Hematopoietic multipotent progenitor cell treated with erythropoietin and hydrocortisone succinate and interleukin-3 and kit ligand, for 6 days (in vitro differentiated cells): ENCODE results near the gene DYNC1I1.

Experiments
- DNase-seq: peaks from one replicate; pipeline ENCODE4 v3.0.0-alpha.2; 2015

DYNC1I1 gene

DNA sequence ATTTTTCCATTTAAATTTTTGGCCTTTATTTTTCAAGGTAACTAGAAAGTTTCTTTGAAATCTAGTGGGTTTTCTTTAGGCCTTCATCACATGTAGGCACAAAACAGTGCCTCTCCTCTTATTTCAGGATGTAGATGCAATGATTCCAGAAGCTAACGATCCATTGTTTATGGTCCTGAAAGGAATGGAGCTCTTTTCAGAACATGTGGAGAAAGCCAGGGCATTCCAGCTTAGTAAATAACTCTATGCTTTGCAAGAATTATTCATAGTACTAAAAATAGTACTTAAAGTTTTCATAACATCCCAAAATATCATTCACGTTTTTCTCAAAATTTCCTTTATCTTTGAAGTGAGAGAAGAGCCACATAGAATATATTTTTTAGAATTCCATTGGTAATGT, 91.3 kb downstream of the DYNC1I1 start:
- no peak for DNase-seq

DNA sequence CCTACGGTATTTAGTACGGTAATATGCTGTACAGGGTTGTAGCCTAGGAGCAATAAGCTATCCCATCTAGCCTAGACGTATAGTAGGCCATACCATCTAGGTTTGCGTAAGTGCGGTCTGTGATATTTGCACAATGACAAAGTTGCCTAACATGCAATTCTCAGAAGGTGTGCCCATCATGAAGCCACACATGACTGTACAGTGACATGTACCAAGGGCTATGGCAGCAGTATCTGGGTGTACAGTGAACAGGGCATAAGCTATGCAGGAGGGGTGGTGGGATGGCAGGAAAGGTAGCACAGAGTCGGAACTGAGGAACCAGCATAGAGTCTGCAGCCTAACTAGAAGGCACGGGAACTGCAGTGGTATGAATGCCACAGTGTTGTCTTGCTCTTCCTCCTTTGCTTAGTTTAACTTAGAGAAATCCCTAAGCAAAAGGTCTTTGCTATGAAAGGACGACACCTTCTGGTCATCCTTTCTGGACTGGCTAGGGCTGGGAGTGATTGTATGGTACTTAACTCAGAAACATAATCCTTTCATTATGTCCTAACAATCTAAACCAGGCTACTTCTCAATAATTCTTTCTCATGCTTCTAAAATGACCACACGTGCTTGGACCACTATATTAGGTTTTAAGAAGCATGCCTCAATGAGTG, 93.5 kb downstream of the DYNC1I1 start:
- DNase-seq = peak; percentile 3

DNA sequence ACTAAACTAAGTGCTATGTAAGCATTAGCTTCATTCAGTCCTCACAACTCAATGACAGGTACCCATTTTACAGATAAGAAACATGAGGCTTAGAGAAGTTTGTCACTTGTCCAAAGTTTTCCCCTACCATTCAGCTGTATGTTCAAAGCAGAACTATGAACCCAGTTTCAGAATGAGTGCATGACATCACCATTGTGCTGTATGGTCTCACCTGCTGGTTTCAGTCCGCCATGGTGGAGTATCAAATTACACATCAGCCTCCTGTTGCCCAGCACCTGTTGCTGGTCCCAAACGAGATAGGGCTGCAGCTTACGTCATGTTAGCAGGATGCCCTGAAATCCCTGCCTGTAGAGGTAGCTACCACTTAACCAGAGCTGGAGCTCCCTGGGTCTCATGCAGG, 95.0 kb downstream of the DYNC1I1 start:
- DNase-seq = no peak

DNA sequence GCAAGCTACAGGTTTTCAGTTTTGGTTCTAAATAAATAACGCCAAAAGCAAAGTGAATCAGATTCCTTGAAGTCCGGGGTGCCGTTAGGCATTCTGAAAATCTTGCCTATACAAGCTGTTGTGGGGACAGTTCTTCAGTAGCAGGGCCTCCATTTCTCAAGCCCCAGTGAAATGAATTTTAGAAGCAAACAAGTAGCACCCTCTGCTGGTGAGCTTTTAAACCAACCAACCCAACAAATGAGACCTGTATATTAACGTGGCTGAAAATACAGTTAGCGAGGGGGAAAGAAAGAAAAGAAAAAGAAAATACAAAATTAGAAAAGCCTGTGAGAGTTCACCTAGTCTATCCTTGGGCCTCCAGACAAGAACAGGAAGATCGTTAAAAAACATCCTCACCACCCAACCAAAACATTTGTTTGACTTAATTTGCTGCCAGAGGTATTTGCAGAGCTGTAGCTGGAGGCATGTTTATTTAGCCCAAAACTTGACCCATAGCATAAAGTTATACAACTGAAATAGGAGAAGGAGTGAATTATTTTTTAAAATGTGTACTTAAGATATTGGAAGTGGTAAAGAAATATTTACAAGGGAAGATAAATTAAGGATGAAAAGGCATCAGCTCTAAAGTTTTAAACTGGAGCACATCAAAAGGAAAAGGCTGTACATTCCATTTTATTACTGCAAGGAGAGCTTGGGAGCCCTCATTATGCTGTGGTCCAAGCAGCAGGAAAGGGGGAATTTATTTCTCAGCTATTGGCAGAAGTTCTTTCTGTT, 98.9 kb downstream of the DYNC1I1 start:
- peak; percentile 71 for DNase-seq

DNA sequence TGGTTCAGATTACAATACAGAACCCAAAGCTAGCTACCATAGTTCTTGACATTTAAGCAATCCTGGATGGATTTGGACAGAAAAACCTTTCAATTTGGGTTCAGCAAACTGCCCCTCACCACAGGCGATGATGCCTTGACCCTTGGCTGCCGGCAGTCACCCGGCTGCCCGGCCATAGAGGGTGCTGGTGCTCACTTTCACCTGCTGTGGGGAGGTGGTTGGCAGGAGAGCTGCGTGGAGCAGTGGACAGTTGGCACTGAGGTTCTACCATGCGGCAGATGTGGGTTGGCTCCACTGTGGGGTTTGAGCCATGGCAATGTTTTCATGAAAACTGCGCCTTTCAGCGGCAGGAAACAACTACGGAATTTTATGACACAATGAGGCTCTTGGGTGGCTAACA, 99.5 kb downstream of the DYNC1I1 start:
- DNase-seq = no peak

DNA sequence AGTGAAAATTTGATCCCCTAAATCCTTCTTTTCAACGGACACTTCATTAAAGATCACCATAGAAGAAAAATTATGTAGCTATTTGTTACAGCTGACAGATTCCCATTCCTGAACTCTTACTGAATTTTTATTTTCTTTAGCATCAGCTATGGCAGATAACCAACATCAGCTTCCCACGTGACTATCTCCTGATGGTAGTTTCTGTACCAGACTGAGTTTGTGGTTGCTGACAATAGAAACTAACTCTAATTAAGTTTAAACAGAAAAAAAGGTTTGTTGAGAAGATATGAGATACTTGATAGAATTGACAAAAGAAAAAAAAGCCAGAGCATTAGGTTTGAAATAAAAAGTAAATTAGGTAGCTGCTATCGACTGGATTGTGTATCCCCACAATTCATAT, 101.8 kb downstream of the DYNC1I1 start:
- no peak for DNase-seq

DNA sequence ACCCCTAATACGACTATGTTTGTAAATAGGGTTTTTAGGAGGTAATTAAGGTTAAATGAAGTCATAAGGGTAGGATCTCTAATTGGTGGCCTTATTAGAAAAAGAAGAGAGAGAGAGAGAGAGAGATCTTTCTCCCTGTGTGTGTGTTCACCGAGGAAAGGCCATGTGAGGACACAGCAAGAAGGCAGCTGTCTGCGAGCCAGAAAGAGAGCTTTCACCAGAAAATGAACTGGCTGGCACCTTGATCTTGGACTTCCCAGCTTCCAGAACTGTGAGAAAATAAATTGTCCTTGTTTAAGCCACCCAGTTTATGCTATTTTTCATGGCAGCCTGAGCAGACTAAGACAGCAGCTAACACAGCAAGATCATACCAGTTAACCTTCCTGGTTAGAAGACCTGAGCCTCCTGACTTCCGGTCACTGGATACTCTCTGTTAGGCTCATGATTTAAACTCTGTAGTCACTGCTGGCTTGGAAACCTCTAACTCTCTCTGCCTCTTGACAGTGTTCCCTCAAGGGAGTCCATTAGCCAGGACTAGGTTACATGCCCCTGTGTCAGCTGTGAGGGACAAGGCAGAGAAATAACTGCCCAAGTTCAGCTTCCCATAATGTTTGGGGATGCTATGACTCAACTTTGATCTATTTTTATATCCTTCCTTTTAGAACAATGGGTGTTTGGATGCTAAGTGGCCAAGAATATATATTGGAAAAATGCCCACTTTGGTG, 102.3 kb downstream of the DYNC1I1 start:
- DNase-seq = no peak

DNA sequence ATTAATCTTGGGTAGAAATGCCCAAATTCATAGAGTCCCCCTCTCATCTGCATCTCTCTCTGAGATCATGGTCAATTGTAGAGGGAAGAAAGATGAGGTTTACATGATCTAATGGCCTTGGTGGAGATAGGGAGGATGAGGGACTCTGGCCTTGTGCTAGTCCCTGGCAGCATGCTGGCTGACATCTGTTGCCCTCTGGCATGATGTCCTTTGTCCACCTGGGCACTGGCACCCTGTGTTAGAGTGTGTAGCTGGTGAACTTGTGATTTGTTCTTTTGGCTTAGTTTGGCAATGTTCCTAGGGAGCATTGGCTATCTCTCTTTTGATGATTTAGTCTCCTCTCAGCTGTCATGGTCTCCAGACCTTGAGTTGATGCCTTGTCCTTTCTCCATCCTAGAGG, 103.2 kb downstream of the DYNC1I1 start:
- DNase-seq = no peak

DNA sequence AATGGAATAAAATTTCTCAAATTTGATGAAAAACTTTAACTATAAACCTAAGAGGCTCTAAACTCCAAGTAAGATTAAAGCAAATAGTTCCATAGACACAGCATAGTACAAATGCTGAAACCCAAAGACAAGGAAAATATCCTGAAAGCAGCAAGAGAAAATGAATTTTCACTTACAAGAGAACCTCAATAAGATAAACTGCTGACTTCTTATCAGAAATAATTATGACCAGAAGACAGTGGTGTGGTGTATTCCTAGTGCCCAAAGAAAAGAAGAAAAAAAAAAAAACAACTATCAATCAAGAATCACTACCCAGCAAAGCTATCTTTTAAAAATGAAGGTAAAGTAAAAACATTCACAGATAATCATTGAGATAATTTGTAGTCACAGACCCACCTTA, 106.3 kb downstream of the DYNC1I1 start:
- DNase-seq = no peak

DNA sequence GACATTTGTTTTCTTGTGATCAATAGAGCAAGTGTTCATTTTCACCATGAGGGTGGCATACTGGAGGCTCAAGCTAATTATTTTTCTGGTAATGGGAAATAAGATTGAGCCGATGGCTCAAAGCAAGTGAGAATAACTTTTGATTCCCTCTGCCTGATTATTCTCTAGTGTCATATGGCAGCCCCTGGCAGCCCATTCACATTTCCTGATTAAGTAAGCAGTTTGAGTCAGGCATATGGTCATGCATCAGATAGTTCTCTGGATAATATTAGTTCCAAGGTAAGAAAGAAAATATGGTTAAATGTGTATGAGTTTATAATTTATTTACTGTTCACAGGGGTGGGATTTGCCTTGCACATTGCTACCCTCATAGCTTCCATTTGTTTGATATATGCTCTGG, 109.2 kb downstream of the DYNC1I1 start:
- DNase-seq = no peak

DNA sequence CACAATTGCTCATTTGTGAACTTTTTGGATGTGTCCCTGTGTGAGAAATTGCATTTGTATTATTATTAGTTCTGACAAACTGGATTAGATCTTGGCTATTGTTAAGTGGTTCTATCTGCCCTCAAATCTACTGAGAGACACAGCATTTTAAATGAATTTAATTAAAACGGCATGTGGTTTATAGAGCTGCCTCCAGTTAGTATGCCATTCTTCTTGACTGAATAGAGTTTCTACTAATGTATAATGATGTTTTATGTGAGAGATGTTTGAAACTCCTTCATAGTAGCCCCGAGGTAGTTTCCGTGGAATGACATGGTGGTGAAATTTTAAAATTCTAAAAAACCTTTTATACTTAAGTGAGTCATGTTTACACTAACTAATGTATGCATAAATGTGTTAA, 110.9 kb downstream of the DYNC1I1 start:
- DNase-seq = no peak

DNA sequence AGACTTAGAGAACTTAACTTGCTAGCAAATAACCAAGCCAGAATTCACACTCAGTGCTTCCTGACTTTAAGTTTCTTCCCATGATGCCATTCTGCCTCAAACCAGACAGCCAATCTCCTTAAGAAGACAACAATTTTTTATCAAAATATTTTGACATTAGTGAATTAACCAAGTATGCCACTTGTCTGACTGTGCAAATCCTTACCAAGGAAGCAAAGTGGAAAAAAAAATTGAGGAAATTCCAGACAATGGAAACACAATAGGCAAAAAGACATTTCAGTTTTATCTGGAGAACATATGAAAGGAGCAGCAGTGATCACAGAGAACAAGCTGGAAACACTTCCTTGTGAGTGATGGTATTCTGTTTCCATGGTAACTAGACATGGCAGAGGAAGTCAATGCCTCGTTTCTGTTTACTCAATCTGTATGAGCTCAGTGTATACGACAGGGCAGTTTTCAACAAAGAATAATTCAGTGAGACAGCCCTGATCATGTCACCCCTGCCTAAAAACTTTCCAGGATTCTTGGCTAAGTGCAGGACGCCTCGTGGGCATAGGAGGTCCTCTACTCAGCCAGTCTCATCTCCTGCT, 114.2 kb downstream of the DYNC1I1 start:
- peak; percentile 7 for DNase-seq

DNA sequence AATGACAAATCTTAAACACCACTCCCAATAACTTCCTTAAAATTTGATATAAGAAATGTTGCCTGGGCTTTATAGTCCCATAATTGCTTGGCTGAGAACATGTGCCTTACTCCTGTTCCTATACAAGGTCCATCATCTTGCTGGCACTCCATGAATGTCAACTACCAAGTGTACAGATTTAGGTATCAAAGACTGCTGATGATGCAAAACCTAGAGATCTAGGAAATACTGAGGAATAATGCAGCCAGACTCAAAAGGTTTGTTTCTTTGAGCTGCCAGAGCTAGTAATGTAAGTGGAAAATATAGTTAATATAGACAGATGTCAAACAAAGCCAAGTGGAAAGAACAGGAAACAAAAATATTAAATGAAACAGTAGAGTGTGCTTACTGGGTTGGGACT, 121.1 kb downstream of the DYNC1I1 start:
- no peak for DNase-seq

DNA sequence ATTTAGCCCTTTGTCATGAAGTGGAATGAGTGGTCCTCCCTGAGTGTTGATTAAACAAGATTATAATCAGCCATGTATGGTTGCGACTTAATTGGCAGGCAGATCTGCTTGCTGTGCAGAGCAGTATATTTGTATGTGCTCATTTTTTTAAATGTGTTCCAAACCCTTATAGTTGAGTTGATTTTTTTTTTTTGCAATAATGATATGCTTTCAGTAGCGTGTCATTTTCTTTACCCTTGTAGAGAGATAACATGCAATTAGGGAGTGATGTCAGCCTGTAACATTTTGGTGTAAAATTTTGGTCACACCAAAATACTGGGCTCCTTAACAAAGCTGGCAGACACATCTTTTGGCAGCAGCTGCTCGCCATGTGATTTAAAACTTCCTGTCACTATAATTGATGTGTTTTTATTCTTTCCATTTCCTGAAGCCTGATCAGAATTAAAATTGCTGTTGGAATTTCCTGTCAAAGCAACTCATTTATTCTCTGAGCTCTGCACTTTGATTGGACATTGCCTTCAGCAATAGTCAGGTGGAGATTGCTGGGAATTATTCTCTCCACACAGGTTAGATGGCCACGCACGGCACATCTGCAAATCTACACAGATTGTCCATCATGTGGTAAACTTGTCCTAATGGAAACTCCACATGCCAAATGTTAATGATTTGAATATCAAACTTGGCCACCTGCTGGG, 125.3 kb downstream of the DYNC1I1 start:
- DNase-seq = no peak

DNA sequence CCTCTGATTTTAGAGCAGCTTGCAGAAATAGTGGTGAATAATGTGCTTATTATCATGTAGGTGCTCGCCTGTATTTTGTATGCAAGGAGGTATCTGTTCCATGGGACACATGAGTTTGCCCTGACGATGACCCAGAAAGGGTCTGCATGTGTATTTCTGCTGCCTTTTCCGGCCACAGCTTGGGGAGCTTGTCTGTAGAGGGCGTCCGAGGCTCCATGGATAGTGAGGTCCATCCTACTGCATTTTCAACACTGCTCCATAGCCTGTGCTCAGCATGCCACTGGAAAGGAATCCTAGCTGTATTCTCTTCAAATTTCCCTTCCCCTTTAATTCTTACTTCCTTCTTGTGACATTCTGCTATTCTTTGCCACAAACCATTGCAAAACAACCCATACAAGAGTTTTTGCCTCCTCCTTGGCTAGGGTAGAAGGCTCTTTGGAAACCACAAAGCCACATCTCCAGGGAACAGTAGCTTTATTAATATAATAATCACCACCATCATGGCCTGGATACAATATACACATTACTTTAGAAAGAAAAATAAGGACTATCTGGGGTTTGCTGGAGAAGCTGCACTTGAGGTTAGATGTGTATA, 127.7 kb downstream of the DYNC1I1 start:
- DNase-seq = peak; percentile 54

DNA sequence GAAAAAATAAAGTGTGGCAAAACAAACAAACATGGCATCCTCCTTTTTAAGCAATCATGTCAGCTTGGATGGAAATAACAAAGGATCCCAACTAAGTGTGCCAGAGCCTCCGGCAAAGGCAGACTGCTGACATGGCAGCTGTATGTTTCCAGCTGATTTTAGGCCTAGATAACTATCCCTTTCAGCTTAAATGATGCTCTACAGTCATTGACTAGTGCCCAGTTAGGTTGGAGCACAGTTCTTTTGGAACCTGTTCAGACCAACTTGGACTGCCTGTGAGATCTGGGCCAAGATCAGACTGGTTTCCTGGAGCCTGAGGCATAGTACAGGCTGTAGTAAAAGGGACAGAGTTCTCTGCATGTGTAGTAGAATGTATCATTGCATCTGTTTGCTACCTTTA, 128.7 kb downstream of the DYNC1I1 start:
- DNase-seq = no peak

DNA sequence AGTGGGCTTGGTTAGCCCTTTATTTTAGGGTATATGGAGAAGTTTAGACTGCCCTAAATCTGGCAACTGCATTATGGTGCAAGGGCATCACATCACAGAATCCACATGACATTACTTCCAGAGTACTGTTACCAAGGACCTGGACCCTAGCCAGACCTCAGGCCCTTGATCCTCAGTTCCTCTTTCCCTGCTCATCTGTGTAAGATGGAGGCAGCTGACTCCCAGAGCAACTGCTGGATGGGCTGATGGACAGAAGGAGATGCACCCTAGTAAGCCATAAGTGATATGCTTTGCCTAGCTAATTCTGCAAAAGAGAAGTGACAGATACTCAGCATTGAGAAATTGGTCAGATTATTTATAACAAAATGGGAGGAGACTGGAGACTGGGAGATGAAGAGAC, 131.7 kb downstream of the DYNC1I1 start:
- peak; percentile 17 for DNase-seq

DNA sequence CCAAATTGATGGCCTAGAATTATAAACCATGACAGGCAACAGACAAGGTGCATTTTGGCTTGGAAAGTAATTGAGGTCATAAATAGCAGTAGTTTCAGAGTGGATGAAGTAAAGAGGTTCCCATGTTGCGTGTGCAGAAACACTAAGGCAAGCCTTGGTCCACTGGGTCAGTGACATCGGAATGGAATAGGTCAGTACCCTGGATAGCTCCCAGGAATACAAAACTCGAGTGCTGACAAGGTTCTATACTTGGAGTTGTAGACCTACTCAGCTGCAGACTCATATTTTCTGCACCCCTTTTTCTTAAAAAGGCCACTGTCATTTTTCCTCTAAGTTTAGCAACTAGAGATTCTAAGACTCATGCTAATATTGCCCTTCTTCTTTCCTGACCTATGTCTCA, 132.8 kb downstream of the DYNC1I1 start:
- DNase-seq = peak; percentile 26

DNA sequence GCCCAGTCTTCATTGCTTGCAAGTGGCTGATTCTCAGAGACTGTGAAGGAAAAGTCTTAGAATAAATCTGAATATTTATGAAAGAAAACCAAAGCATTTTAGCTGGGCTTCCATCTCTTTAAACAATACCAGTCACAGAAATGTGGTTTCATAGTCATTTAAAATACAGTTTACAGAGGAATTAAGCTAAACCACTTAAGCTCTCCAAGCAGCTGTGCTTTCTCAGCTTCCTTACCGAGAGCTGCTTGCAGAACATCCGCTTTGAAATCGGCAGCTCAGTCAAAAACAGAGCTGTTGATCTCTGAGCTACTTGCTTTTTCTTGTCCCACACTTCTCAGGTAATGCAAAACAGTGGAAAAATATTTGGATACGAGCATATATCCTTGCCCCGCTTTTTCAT, 134.5 kb downstream of the DYNC1I1 start:
- DNase-seq = no peak

DNA sequence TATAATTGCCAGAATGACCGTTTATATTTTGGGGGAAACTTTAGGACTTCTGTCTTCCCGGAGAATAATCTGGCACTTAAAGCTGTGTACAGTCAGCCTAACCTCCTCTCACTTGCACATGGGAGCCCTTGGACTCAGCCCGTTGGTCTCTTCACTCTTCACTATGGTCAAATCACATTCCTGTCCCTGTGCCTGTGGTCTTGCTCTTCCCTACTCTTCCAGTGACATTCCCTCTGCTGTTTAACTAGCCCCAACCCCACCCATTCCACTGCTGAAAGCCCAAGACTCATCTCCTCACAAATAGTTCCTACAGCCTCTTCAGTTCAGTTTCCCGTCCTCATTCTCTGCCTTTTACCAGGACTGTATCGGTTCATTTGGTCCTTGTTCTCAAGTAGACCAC, 135.0 kb downstream of the DYNC1I1 start:
- no peak for DNase-seq

DNA sequence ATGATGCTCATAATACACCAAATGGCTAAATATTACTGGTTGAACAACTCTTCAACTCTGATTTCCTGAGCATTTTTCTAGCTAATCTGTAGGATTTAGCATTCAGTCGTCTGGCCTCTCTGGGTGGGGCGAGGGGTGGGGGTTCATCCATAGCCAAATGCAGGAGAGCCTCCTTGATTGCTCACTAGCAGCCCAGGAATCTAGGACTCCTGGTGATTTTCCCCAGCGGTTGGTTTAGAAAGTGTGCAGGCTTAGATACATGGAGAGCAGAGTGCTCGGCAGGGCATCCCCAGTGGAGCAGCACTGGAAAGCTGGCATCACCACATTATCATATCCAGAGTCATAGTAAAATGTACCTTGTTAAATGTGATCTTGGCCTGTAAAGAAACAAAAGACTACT, 136.1 kb downstream of the DYNC1I1 start:
- DNase-seq = no peak

DNA sequence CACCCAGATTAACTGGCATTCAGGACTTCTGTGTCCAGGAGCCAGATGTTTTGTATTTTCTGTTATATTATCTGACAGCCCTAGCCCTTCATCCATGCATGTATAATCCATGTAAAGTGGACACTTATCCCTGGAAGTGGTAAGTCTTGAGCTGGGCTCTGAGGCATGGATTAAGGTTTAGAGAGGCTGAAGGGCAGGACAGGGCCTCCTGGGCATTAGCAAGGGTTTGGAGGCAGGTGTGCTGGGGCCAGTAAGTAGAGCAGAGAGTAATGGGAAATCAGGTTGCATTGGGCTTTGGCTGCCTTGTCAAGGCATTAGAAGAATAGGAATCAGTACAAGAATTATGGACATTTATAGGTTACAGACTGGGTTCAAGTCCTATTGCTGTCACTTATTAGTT, 138.0 kb downstream of the DYNC1I1 start:
- no peak for DNase-seq

DNA sequence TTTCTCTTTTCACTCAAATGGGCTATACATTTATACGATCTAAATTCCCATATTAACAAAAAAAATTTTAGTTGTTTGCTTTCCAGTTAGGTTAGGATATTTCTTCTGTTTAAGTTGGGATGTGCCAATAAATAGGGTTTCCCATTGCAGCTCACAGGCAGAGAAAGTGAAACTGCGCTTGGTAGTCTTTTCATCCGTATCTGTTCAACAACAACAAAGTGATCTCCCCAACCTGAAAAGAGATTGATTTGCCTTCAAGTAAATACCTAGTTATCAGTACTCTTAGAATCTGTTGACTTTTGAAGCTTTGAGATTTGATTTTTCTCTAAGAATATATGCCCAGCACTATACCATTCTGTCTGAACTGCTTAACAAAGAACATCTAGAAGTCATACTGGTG, 143.4 kb downstream of the DYNC1I1 start:
- DNase-seq = no peak
